Endothelial cell of umbilical vein (primary cell): ENCODE results near the gene INHBB. TPM values are rescaled to one million over a fixed set of nuclear protein-coding genes. Genes with fewer than 3 reads are reported as not detected.

Experiments used
- BruUV-seq: library from RNA; stranded (reverse); fragments of 400-500 nt; replicated peaks from 2 replicates; lab custom pipeline; 2021; lab: Mats Ljungman, UMichigan
- CTCF ChIA-PET: fragments of 300-600, 350-600 bp; sonication (Branson Sonifier 250); formaldehyde crosslinking; loops from one replicate; lab custom pipeline; 2021; ENCODE audit warnings: antibody characterized with exemption, inconsistent platforms; lab: Charles Lee
- POLR2A ChIA-PET: fragments of 300-600, 350-600 bp; sonication (Branson Sonifier 250); formaldehyde crosslinking; loops from one replicate; lab custom pipeline; 2021; ENCODE audit warnings: antibody characterized with exemption, inconsistent platforms; lab: Charles Lee
- DNase-seq: peaks from one replicate; pipeline ENCODE4 v3.0.0-alpha.2; 2011; ENCODE audit warnings: low read depth, low spot score
- FAIRE-seq: peaks from 2 replicates; lab custom pipeline; 2011; peaks lifted over from hg19 to GRCh38; lab: Jason Lieb, UNC
- H2AFZ ChIP-seq: 2 replicates; pipeline ENCODE4 v1.6.0; 2012; ENCODE audit warnings: low read depth, low read length, control low read depth, inconsistent platforms
- H3K27ac ChIP-seq: 2 replicates; pipeline ENCODE4 v1.5.1; 2011; ENCODE audit warnings: low read depth, mild to moderate bottlenecking, control low read depth, low read length, moderate library complexity; ENCODE audit not compliant: insufficient read depth
- H3K27me3 ChIP-seq, 2 experiments: 2 replicates each; pipeline versions ENCODE4 v1.6.0 to v1.6.1; 2011; ENCODE audit warnings: low read length in 2 of 2, mixed read lengths in 1 of 2; ENCODE audit not compliant: control insufficient read depth in 2 of 2, insufficient read depth in 2 of 2
- H3K36me3 ChIP-seq, 2 experiments: 2 replicates in 1 of 2; 3 replicates in 1 of 2; pipeline ENCODE4 v1.5.1; 2011; ENCODE audit warnings: low read length in 2 of 2, mild to moderate bottlenecking in 1 of 2, moderate library complexity in 1 of 2; ENCODE audit not compliant: control insufficient read depth in 2 of 2, insufficient read depth in 2 of 2; ENCODE audit errors: extremely low read depth in 1 of 2
- H3K4me1 ChIP-seq: 3 replicates; pipeline ENCODE4 v1.5.1; 2011; ENCODE audit warnings: mild to moderate bottlenecking, low read length; ENCODE audit not compliant: control insufficient read depth, insufficient read depth; ENCODE audit errors: extremely low read depth
- H3K4me2 ChIP-seq: 2 replicates; pipeline ENCODE4 v1.6.1; 2011; ENCODE audit warnings: low read length, control low read depth, mixed read lengths; ENCODE audit not compliant: insufficient read depth
- H3K4me3 ChIP-seq, 3 experiments: fragments of 200-600 bp in 1 of 3; sonication (generic), shearing (Covaris generic) in 1 of 3; replicated peaks in 1 of 3; 2 replicates each; pipeline ENCODE4 v1.5.1; 2011 to 2016; ENCODE audit warnings: control low read depth in 3 of 3, low read length in 3 of 3, mild to moderate bottlenecking in 2 of 3, inconsistent platforms in 1 of 3, low read depth in 1 of 3, moderate library complexity in 1 of 3; ENCODE audit not compliant: insufficient read depth in 1 of 3
- H3K79me2 ChIP-seq: 2 replicates; pipeline ENCODE4 v1.6.0; 2012; ENCODE audit warnings: low read length, inconsistent platforms; ENCODE audit not compliant: control insufficient read depth, insufficient read depth
- H3K9ac ChIP-seq: replicated peaks from 2 replicates; pipeline ENCODE3; 2011; ENCODE audit warnings: low read length, control low read depth; ENCODE audit not compliant: insufficient read depth; ENCODE audit errors: extremely low read depth
- H3K9me1 ChIP-seq: replicated peaks from 3 replicates; pipeline ENCODE4 v1.6.0; 2011; ENCODE audit warnings: mild to moderate bottlenecking, low read length; ENCODE audit not compliant: control insufficient read depth, insufficient read depth; ENCODE audit errors: extremely low read depth
- H3K9me3 ChIP-seq: replicated peaks from 2 replicates; pipeline ENCODE4 v1.5.1; 2012; ENCODE audit warnings: low read length, inconsistent platforms; ENCODE audit not compliant: control insufficient read depth, insufficient read depth
- H4K20me1 ChIP-seq: replicated peaks from 2 replicates; pipeline ENCODE3; 2011; ENCODE audit warnings: mild to moderate bottlenecking, low read length; ENCODE audit not compliant: control insufficient read depth, insufficient read depth; ENCODE audit errors: extremely low read depth
- EZH2 ChIP-seq: IDR thresholded peaks from 2 replicates; pipeline ENCODE4 v1.6.1; 2012; ENCODE audit warnings: borderline replicate concordance, low read depth, mild to moderate bottlenecking, moderate library complexity, low read length, inconsistent platforms; ENCODE audit not compliant: severe bottlenecking
- FOS ChIP-seq: IDR thresholded peaks from 2 replicates; pipeline ENCODE4 v1.6.1; 2011; ENCODE audit warnings: mild to moderate bottlenecking, low read length, moderate library complexity, borderline replicate concordance; ENCODE audit not compliant: insufficient read depth
- GATA2 ChIP-seq: IDR thresholded peaks from 2 replicates; pipeline ENCODE4 v1.7.0; 2011; ENCODE audit warnings: low read depth, mild to moderate bottlenecking, moderate library complexity, mixed read lengths, low read length; ENCODE audit not compliant: insufficient read length, insufficient read depth
- JUN ChIP-seq: IDR thresholded peaks from 2 replicates; pipeline ENCODE4 v1.6.1; 2011; ENCODE audit warnings: borderline replicate concordance, low read depth; ENCODE audit not compliant: insufficient read length, insufficient read depth
- MYC ChIP-seq: IDR thresholded peaks from one replicate; pipeline ENCODE4 v1.6.1; 2011; ENCODE audit warnings: mild to moderate bottlenecking, low read depth, low read length
- POLR2A ChIP-seq: IDR thresholded peaks from 2 replicates; pipeline ENCODE4 v1.6.1; 2012; ENCODE audit warnings: low read depth, mild to moderate bottlenecking, control low read depth, low read length
- POLR2AphosphoS5 ChIP-seq: IDR thresholded peaks from 2 replicates; pipeline ENCODE4 v1.6.1; 2012; ENCODE audit warnings: low read depth, mild to moderate bottlenecking, control low read depth, low read length, moderate library complexity; ENCODE audit not compliant: insufficient read depth
- dilution Hi-C: fragments of 300-500 bp; cut with MboI; formaldehyde crosslinking; loops from one replicate; pipeline ENCODE4 v1.15.0; 2019; ENCODE audit warnings: low sequenced_read_pairs; ENCODE audit not compliant: extremely low pct_ligation_motif_present
- intact Hi-C: fragments of 100-400 bp; cut with micrococcal nuclease; formaldehyde crosslinking; loops from one replicate; pipeline ENCODE4 v1.10.0; 2022
- polyA plus RNA-seq, 4 experiments: library from polyadenylated mRNA; depleted of rRNA in 3 of 4; stranded (reverse) in 3 of 4; unstranded in 1 of 4; fragments of >200 nt; gene quantifications; 2 replicates each; pipeline versions ENCODE4 v1.2.1 to v1.2.3, GENCODE V29; 2011 to 2012; ENCODE audit warnings: missing spikeins in 1 of 4
- total RNA-seq: library from RNA; stranded (reverse); gene quantifications from 2 replicates; pipeline ENCODE4 v1.2.3, GENCODE V29; 2021
- TF ChIP-seq, protein P1 (sequence below): IDR thresholded peaks from 2 replicates; pipeline ENCODE4 v1.6.1; 2011; ENCODE audit not compliant: insufficient read depth, insufficient read length
- TF ChIP-seq, protein P2 (sequence below), 2 donors: IDR thresholded peaks; 1 replicate in 1 of 2; 2 replicates in 1 of 2; pipeline ENCODE4 v1.5.1; 2011; ENCODE audit warnings: low read length in 2 of 2, mild to moderate bottlenecking in 2 of 2, moderate library complexity in 2 of 2, control low read depth in 1 of 2, inconsistent platforms in 1 of 2, low read depth in 1 of 2; ENCODE audit not compliant: insufficient read depth in 1 of 2; ENCODE audit errors: extremely low read depth in 1 of 2

The INHBB gene
- total and polyA plus RNA-seq, 2 donors (not counting 3 experiments of a cell fraction or from before 2014, with no cell fraction given): 0.11 to 1.8 TPM

- POLR2A ChIA-PET: no interaction called here
- no peaks in the 10 kb centered on the region for H3K9me3 ChIP-seq
- no peak overlapping the region for H3K27ac ChIP-seq
- TF ChIP-seq EZH2 (no peak), JUN (no peak), POLR2AphosphoS5 (no peak), FOS (no peak), MYC (no peak), POLR2A (no peak), GATA2 (no peak)
- TF ChIP-seq, protein P1, sequence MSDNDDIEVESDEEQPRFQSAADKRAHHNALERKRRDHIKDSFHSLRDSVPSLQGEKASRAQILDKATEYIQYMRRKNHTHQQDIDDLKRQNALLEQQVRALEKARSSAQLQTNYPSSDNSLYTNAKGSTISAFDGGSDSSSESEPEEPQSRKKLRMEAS: no peak
- TF ChIP-seq, protein P2, sequence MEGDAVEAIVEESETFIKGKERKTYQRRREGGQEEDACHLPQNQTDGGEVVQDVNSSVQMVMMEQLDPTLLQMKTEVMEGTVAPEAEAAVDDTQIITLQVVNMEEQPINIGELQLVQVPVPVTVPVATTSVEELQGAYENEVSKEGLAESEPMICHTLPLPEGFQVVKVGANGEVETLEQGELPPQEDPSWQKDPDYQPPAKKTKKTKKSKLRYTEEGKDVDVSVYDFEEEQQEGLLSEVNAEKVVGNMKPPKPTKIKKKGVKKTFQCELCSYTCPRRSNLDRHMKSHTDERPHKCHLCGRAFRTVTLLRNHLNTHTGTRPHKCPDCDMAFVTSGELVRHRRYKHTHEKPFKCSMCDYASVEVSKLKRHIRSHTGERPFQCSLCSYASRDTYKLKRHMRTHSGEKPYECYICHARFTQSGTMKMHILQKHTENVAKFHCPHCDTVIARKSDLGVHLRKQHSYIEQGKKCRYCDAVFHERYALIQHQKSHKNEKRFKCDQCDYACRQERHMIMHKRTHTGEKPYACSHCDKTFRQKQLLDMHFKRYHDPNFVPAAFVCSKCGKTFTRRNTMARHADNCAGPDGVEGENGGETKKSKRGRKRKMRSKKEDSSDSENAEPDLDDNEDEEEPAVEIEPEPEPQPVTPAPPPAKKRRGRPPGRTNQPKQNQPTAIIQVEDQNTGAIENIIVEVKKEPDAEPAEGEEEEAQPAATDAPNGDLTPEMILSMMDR (IDR thresholded peaks at IDR 0.05; ENCODE audit: extremely low read depth in 1 of 2, insufficient read depth in 1 of 2, low read depth in 1 of 2, low read length in 2 of 2): no peak
- H3K27me3 ChIP-seq: peaks cover 46 to 57% of the 10 kb centered on the region in 2 experiments
- no peaks in the 10 kb centered on the region for H4K20me1 ChIP-seq
- no peak overlapping the region for H2AFZ ChIP-seq
- no TSS peak for BruUV-seq
- DNase-seq (no peak), FAIRE-seq (no peak)
- no peak overlapping the region for H3K9ac ChIP-seq
- dilution Hi-C loops (no loop called here), intact Hi-C loops (loop anchor here (5.0 kb wide), 1 partner anchor 735 kb away; no protein-coding TSS in a partner anchor)
- no peaks in the 10 kb centered on the region for H3K4me1 ChIP-seq
- CTCF ChIA-PET: interaction anchor here (0.7 to 2.3 kb wide), 7 partner anchors 14 to 336 kb away, joined by 3 to 14 read pairs (median 4); no protein-coding TSS in a partner anchor
- no peak overlapping the region for H3K4me2 ChIP-seq
- H3K9me1 ChIP-seq: no peaks in the 10 kb centered on the region
- H3K79me2 ChIP-seq: no peaks in the 10 kb centered on the region
- H3K4me3 ChIP-seq: no peak overlapping the region
- H3K36me3 ChIP-seq: no peaks in the 10 kb centered on the region
Measured at GRCh38 chr2:120347396-120348060, 1.6 kb downstream of the INHBB start.
